Measurements from ENCODE around the gene C9. TPM values are rescaled to one million over a fixed set of nuclear protein-coding genes. Genes with fewer than 3 reads are reported as not detected.

C9 gene
- total and polyA plus RNA-seq, 12 donors: 0.17 TPM; not detected in 11

DNA sequence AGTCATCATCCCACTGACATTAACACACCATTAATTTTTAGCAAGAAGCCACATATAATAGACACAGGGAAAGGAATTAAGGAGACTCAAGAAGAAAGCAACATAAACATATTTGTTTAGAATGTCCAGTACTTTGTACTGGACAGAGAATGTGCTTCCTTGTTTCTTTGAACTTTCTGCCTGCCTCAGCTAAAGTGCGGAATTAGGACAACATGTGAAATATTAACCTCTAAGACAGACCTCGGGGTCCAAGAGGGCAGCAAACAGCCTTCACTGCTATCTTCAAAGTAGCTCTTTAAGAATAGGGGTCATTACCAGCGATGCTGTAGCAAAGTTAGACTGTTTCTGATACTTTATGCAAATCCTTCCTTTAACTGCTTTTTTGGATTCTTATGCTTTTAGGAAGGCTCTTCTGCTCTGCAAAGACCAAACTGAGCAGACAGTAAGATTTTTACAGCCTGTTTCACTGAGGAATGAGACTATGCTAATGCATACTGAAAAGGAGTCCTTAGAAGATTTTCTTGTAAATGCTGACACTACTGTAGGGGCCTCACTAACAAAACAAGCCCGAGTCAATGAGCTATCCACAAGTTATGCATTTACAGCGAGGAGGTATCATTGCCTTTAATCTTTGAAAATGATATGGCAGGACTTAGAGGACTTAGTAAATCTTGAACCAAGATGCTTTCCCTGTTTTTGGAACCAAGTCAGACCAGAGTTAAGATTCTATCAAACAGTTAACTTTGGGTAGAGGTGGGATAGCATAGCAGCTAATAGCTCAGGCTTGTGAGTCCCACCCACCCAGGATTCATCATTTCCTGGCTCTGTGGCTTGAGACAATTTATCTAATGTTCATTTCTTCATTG, 36.7 kb upstream of the C9 start:
- Histone ChIP-seq H3K4me1 (peaks cover 0 to 68% (median 32%) of the 10 kb centered on the region in 9 donors), H3K27ac (peak overlapping the region in 5 of 10 donors; percentile 46 to 84 (median 80)), H3K9me3 (peaks cover 0 to 3% (median 0%) of the 10 kb centered on the region in 11 donors), H3K4me3 (no peak overlapping the region), H3K36me3 (peaks cover 0 to 40% (median 0%) of the 10 kb centered on the region in 9 donors), H3K27me3 (no peaks in the 10 kb centered on the region)
- 71 to 80% methylated on average over 5 of the region's 5 CpGs for WGBS, 2 donors
- intact Hi-C loops (cut with DNase I): no loop called here
- TF ChIP-seq, protein P1, sequence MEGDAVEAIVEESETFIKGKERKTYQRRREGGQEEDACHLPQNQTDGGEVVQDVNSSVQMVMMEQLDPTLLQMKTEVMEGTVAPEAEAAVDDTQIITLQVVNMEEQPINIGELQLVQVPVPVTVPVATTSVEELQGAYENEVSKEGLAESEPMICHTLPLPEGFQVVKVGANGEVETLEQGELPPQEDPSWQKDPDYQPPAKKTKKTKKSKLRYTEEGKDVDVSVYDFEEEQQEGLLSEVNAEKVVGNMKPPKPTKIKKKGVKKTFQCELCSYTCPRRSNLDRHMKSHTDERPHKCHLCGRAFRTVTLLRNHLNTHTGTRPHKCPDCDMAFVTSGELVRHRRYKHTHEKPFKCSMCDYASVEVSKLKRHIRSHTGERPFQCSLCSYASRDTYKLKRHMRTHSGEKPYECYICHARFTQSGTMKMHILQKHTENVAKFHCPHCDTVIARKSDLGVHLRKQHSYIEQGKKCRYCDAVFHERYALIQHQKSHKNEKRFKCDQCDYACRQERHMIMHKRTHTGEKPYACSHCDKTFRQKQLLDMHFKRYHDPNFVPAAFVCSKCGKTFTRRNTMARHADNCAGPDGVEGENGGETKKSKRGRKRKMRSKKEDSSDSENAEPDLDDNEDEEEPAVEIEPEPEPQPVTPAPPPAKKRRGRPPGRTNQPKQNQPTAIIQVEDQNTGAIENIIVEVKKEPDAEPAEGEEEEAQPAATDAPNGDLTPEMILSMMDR (IDR thresholded peaks at IDR 0.05): no peak
- peak in 1 of 8 donors; percentile 45 for ATAC-seq
- no peak for DNase-seq

DNA sequence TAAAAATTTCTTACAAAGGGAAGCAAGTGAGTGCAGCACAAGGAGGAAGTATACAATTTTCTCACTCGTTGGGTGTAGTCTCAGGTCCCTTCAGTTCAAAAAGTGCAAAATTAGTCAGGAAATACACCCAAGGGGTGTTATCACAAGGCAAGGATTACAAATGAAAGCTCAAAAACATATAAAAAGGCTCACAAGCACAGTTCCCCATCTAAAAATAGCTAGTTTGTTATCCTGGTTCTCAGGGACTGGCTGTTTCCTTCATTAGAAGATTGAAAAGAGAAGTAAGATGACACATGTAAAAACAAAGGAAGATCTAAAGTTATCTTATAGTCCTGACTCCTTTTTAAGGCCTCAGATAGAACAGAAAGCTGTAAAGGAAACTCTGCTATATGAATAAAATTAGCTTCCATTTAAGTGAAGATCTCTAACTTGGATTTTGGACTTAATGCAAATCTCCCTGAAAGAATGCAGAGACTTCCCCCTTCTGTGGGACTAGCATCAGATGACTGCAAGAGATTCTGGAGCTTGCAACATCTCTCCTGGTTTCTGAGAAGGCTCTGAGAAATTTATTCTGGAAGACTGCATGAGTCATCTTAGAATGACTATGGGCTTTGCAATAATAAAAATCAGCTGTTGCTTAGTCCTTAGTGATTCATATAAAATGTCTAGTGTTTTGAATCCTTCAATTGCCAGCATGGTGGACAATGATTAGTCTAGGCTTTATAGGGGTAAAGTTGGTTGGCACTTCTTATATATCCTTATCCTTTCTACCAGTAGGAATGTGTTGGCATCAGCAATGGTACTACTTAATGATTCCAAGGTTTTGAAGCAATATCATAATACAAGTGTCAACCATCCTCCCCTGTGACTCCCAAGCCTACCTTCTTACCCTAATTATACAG, 35.1 kb upstream of the C9 start:
- 39 to 76% methylated on average over 1 of the region's 1 CpG for WGBS, 2 donors
- TF ChIP-seq, protein P1 (IDR thresholded peaks at IDR 0.05): no peak

DNA sequence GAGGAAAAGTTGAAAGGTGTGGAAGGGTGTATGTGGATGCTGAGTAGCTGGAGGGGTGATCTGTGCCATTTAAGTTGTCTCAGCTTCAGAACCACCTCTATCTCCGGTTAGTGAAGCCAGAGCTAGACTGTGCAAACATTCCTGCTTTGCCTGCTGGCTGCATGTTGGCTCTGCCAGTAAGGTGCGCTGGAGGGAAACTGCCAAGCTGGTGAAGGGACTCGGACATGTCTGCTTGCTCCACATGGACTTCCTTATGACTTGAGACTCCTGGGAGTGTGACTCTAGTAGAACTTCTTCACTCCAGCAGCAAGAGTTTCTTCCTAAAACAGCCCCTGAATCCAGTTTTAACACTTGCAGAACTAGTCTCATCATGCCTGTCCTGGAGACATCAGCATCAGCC, 32.5 kb upstream of the C9 start:
- TF ChIP-seq, protein P1 (IDR thresholded peaks at IDR 0.05): no peak
- peak overlapping the region in 1 of 10 donors; percentile 84 for H3K27ac ChIP-seq
- ATAC-seq (no peak), DNase-seq (no peak)
- H3K4me1 ChIP-seq: peaks cover 0 to 66% (median 32%) of the 10 kb centered on the region in 9 donors
- intact Hi-C loops (cut with DNase I): no loop called here
- no peaks in the 10 kb centered on the region for H3K9me3 ChIP-seq
- 87 to 91% methylated on average over 3 of the region's 3 CpGs for WGBS, 2 donors
- H3K4me3 ChIP-seq: no peak overlapping the region
- peaks cover 0 to 51% (median 13%) of the 10 kb centered on the region in 9 donors for H3K36me3 ChIP-seq
- no peaks in the 10 kb centered on the region for H3K27me3 ChIP-seq

More for the DNA sequence above, 35.1 kb upstream of the C9 start:
- no peak overlapping the region for H3K4me3 ChIP-seq
- peaks cover 0 to 3% (median 0%) of the 10 kb centered on the region in 11 donors for H3K9me3 ChIP-seq
- intact Hi-C loops (cut with DNase I): no loop called here
- peaks cover 0 to 72% (median 35%) of the 10 kb centered on the region in 9 donors for H3K4me1 ChIP-seq
- H3K27me3 ChIP-seq: no peaks in the 10 kb centered on the region
- DNase-seq (peak in 1 of 2 donors; percentile 39), ATAC-seq (peak; percentile 82 to 93 (median 86))
- H3K36me3 ChIP-seq: peaks cover 0 to 33% (median 0%) of the 10 kb centered on the region in 9 donors
- peak overlapping the region in 9 of 10 donors; percentile 34 to 84 (median 68) for H3K27ac ChIP-seq

DNA sequence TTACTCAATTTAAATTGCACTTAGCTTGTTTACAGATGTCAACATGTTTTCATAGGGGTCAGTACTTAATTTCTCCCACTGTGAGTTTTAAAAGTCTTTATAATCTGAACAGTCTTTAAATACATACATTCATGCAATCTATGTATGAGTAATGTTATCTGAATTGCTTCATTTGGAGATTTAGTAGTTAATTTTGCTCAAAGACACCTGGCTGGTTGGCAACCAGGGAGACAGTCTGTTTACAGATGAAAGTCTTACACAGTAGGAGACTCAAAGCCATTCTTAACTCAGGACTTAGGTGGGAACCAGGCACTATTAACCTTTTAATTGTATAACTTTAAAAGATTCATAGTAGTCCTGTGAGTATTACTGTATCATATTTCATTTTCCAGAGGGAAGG, 31.2 kb upstream of the C9 start:
- Histone ChIP-seq H3K4me3 (no peak overlapping the region), H3K36me3 (peaks cover 0 to 63% (median 13%) of the 10 kb centered on the region in 9 donors), H3K4me1 (peaks cover 0 to 52% (median 28%) of the 10 kb centered on the region in 9 donors), H3K9me3 (no peaks in the 10 kb centered on the region), H3K27me3 (no peaks in the 10 kb centered on the region), H3K27ac (peak overlapping the region in 1 of 10 donors; percentile 5)
- intact Hi-C loops (cut with DNase I): no loop called here
- no peak for ATAC-seq
- TF ChIP-seq, protein P1 (IDR thresholded peaks at IDR 0.05): no peak
- no peak for DNase-seq
